Stomach smooth muscle (tissue), 2 donors: ENCODE results near the gene TMEM38B.
"Not testable (repeated sequence)": the region's sequence is repeated elsewhere in the genome, so short reads cannot be mapped to it uniquely, and the experiment has no call there.

ENCODE experiments used
- H3K27ac ChIP-seq: one replicate; pipeline ENCODE4 v1.7.0; 2013; ENCODE audit warnings: mild to moderate bottlenecking, low read length, inconsistent platforms
- H3K27me3 ChIP-seq, 2 donors: one replicate each; pipeline ENCODE4 v1.7.0; 2013; ENCODE audit warnings: low read length in 2 of 2; ENCODE audit not compliant: insufficient read depth in 2 of 2, control insufficient read depth in 1 of 2
- H3K36me3 ChIP-seq, 2 donors: one replicate each; pipeline ENCODE4 v1.7.0; 2013; ENCODE audit warnings: low read length in 2 of 2; ENCODE audit not compliant: control insufficient read depth in 2 of 2, insufficient read depth in 2 of 2
- H3K4me1 ChIP-seq: one replicate; pipeline ENCODE4 v1.7.0; 2013; ENCODE audit warnings: low read length; ENCODE audit not compliant: control insufficient read depth, insufficient read depth
- H3K4me3 ChIP-seq, 2 donors: one replicate each; pipeline ENCODE4 v1.7.0; 2013; ENCODE audit warnings: low read length in 2 of 2
- H3K9ac ChIP-seq, 2 donors: one replicate each; pipeline ENCODE4 v1.7.0; 2013; ENCODE audit warnings: low read length in 2 of 2, mild to moderate bottlenecking in 1 of 2
- H3K9me3 ChIP-seq, 2 donors: one replicate each; pipeline ENCODE4 v1.7.0; 2013; ENCODE audit warnings: low read length in 2 of 2; ENCODE audit not compliant: control insufficient read depth in 2 of 2
- donor health status: healthy.
- donor health status: Pancreatic carcinoma.

TMEM38B gene

GRCh38 chr9:105782561-105783494 lies 88.5 kb downstream of the TMEM38B start:
- not testable (repeated sequence) for H3K9ac ChIP-seq, H3K4me3 ChIP-seq, H3K4me1 ChIP-seq, H3K36me3 ChIP-seq, H3K27ac ChIP-seq, H3K27me3 ChIP-seq, H3K9me3 ChIP-seq

DNA sequence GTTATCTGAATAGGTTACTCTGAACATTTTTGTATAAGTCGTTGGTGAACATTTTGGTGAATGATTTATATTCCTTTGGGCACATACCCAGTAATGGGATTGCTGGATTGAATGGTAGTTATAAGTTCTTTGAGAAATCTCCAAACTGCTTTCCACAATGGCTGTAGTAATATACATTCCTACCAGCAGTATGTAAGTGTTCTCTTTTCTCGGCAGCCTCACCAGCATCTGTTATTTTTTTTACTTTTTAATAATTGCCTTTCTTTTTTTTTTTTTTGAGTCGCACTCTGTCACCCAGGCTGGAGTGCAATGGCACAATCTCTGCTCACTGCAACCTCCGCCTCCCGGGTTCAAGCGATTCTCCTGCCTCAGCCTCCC lies 89.1 kb downstream of the TMEM38B start:
- not testable (repeated sequence) for H3K4me3 ChIP-seq, H3K27ac ChIP-seq, H3K9ac ChIP-seq, H3K9me3 ChIP-seq, H3K27me3 ChIP-seq, H3K36me3 ChIP-seq, H3K4me1 ChIP-seq

GRCh38 chr9:105786796-105787195 lies 92.5 kb downstream of the TMEM38B start:
- not testable (repeated sequence) for H3K9ac ChIP-seq, H3K4me1 ChIP-seq, H3K4me3 ChIP-seq, H3K27me3 ChIP-seq, H3K27ac ChIP-seq, H3K36me3 ChIP-seq
- H3K9me3 ChIP-seq, result peaks cover 0 to 13% of the 10 kb centered on the region in 2 donors

GRCh38 chr9:105816202-105816744 lies 121.9 kb downstream of the TMEM38B start:
- H3K27ac ChIP-seq, result no peak overlapping the region

GRCh38 chr9:105816981-105817380 lies 122.6 kb downstream of the TMEM38B start:
- H3K9me3 ChIP-seq, result peaks cover 0 to 4% of the 10 kb centered on the region in 2 donors
- H3K36me3 ChIP-seq, result no peaks in the 10 kb centered on the region
- H3K4me1 ChIP-seq, result no peaks in the 10 kb centered on the region
- H3K4me3 ChIP-seq, result no peak overlapping the region
- H3K27ac ChIP-seq, result no peak overlapping the region
- H3K27me3 ChIP-seq, result no peaks in the 10 kb centered on the region
- H3K9ac ChIP-seq, result no peak overlapping the region

More at GRCh38 chr9:105816202-105816744, 121.9 kb downstream of the TMEM38B start:
- peaks cover 0 to 4% of the 10 kb centered on the region in 2 donors for H3K9me3 ChIP-seq
- no peaks in the 10 kb centered on the region for H3K36me3 ChIP-seq
- H3K27me3 ChIP-seq, result no peaks in the 10 kb centered on the region
- H3K4me3 ChIP-seq, result no peak overlapping the region
- no peaks in the 10 kb centered on the region for H3K4me1 ChIP-seq
- H3K9ac ChIP-seq, result no peak overlapping the region

GRCh38 chr9:105818903-105819302 lies 124.6 kb downstream of the TMEM38B start:
- Histone ChIP-seq H3K36me3 (no peaks in the 10 kb centered on the region), H3K27ac (no peak overlapping the region), H3K4me3 (no peak overlapping the region), H3K4me1 (no peaks in the 10 kb centered on the region), H3K27me3 (no peaks in the 10 kb centered on the region), H3K9me3 (peaks cover 0 to 12% of the 10 kb centered on the region in 2 donors), H3K9ac (no peak overlapping the region)

DNA sequence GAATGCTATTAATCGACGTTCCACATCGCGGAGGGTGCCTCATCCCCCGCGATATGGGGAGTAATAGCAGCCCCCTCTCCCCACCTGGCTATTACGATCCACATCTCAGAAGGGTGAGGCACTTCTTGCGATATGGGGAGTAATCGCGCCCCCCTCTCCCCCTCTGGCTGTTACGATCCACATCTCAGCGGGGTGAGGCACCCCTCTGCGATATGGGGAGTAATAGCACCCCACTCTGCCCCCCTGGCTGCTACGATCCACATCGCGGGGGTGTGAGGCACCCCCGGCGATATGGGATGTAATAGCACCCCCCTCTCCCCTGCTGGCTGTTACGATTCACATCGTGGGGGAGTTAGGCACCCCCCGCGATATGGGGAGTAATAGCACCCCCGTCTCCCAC lies 128.5 kb downstream of the TMEM38B start:
- H3K27ac ChIP-seq, result no peak overlapping the region
- H3K36me3 ChIP-seq, result no peaks in the 10 kb centered on the region
- H3K9ac ChIP-seq, result no peak overlapping the region
- H3K4me3 ChIP-seq, result no peak overlapping the region
- peaks cover 0 to 7% of the 10 kb centered on the region in 2 donors for H3K9me3 ChIP-seq
- H3K27me3 ChIP-seq, result no peaks in the 10 kb centered on the region
- H3K4me1 ChIP-seq, result no peaks in the 10 kb centered on the region
